GM08714 (cell line): ENCODE measurements around the gene RAB31.

Experiments used
- H3K4me3 ChIP-seq: fragments of 200-500 bp; sonication (Bioruptor generic); 2 replicates; pipeline ENCODE4 v1.5.1; 2014; ENCODE audit warnings: mild to moderate bottlenecking, low read length, inconsistent platforms
- ZNF274 ChIP-seq: IDR thresholded peaks from 2 replicates; pipeline ENCODE4 v1.6.1; 2012; ENCODE audit warnings: mild to moderate bottlenecking, low read depth, low read length

The RAB31 gene

GRCh38 chr18:9782073-9782857 is 74.2 kb downstream of the RAB31 start:
- H3K4me3 ChIP-seq = no peak overlapping the region
- TF ChIP-seq ZNF274 = no peak

- no peak for TF ChIP-seq ZNF274
- no peak overlapping the region for H3K4me3 ChIP-seq
These were observed 78.5 kb downstream of the RAB31 start for GRCh38 chr18:9786631-9787030.

DNA sequence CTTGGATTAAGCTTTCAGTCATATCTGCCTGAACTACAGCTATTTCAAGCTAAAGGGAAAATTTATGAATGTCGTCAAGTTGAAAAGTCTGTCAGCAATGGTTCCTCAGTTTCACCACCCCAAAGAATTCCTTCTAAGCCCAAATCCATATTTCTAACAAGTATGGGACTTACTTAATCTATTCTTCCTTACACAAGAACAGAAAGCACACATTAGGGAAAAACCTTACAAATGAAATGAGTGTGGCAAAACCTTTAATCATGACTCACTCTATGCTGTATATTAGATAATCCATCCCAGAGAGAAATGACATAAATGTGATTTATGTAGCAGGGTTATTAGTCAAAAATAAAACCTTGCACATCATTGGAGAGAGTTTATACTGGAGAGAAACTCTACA is 78.9 kb downstream of the RAB31 start:
- no peak for TF ChIP-seq ZNF274
- no peak overlapping the region for H3K4me3 ChIP-seq

DNA sequence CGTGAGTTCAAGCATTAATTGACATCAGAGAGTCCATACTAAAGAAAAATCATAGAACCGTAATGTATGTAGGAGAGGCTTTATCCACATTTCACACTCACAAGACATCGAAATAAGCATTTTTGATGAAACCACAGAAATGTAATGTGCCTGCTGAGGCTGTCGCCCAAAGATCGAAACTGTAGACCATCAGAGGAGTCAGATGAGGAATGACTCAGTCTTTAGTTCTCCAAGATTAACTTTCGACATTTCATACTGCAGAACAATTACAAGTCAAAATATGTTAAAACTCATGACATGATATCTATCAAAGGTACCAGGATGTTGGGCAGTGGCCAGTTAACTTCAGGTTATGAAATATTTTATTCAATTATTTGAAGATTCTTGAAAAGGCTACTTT is 79.6 kb downstream of the RAB31 start:
- TF ChIP-seq ZNF274 = no peak
- H3K4me3 ChIP-seq = no peak overlapping the region

GRCh38 chr18:9788140-9788539 is 80.0 kb downstream of the RAB31 start:
- no peak for TF ChIP-seq ZNF274

GRCh38 chr18:9788860-9789259 is 80.8 kb downstream of the RAB31 start:
- no peak overlapping the region for H3K4me3 ChIP-seq
- no peak for TF ChIP-seq ZNF274

More at GRCh38 chr18:9788140-9788539, 80.0 kb downstream of the RAB31 start:
- H3K4me3 ChIP-seq = no peak overlapping the region

GRCh38 chr18:9790261-9790660 is 82.2 kb downstream of the RAB31 start:
- no peak overlapping the region for H3K4me3 ChIP-seq
- no peak for TF ChIP-seq ZNF274

GRCh38 chr18:9791991-9792390 is 83.9 kb downstream of the RAB31 start:
- no peak for TF ChIP-seq ZNF274
- H3K4me3 ChIP-seq = no peak overlapping the region

GRCh38 chr18:9792565-9793245 is 84.6 kb downstream of the RAB31 start:
- no peak overlapping the region for H3K4me3 ChIP-seq
- no peak for TF ChIP-seq ZNF274

DNA sequence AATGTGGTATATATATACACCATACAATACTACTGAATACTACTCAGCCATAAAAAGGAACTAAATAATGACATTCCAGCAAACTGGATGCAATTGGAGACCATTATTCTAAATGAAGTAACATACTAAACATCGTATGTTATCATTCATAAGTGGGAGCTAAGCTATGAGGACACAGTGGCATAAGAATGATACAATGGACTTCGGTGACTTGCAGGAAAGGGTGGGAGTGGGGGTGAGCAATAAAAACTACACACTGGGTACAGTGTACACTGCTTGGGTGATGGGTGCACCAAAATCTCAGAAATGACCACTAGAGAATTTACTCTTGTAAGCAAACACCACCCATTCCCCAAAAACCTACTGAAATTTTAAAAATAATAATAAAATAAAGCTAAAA is 87.9 kb downstream of the RAB31 start:
- no peak for TF ChIP-seq ZNF274
- no peak overlapping the region for H3K4me3 ChIP-seq

DNA sequence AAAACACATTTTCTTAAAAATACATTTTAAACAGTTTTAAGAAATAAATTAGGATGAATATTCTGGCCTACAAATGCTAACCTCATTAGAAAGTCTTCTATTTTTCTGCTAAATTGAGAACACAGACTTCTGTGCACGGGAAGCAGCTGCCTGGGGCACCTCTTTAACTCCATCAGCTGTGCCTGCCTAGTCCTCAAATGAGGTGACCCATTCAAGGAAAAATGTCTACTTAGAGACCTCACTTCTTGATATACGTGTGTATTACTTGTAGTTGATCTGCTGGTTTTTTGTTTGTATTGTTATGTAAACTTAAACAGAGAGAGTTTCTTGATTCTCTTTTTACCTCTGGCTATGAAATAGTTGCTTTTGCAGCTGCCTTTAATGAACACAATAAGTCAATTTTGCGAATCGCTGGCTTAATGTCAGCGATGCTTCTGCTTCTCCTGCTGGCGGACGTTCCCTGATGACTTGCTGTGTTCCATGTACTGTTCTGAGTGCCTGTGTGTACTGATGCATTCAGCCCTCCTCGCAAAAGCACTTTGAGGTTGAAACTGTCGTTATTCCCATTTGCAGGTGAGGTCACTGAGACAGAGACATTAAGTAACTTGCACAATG is 88.9 kb downstream of the RAB31 start:
- H3K4me3 ChIP-seq = no peak overlapping the region
- no peak for TF ChIP-seq ZNF274

GRCh38 chr18:9802175-9803062 is 94.3 kb downstream of the RAB31 start:
- no peak overlapping the region for H3K4me3 ChIP-seq
- no peak for TF ChIP-seq ZNF274

GRCh38 chr18:9803063-9803697 is 95.1 kb downstream of the RAB31 start:
- TF ChIP-seq ZNF274 = no peak
- no peak overlapping the region for H3K4me3 ChIP-seq
